Testis (tissue), 3 donors: ENCODE measurements around the gene DOCK11. TPM values are rescaled to one million over a fixed set of nuclear protein-coding genes. Genes with fewer than 3 reads are reported as not detected.

Experiments
- DNase-seq: peaks from one replicate; pipeline ENCODE4 v3.0.0-alpha.2; 2019
- H3K27ac ChIP-seq, 2 donors: fragments of 200-600 bp; sonication (generic); one replicate each; pipeline ENCODE4 v1.5.1; 2019
- H3K27me3 ChIP-seq: fragments of 200-600 bp; sonication (generic); one replicate; pipeline ENCODE4 v1.5.1; 2019
- H3K36me3 ChIP-seq: fragments of 200-600 bp; sonication (generic); one replicate; pipeline ENCODE4 v1.5.1; 2017; ENCODE audit warnings: low read depth; ENCODE audit errors: missing control alignments
- H3K4me1 ChIP-seq: fragments of 200-600 bp; sonication (generic); one replicate; pipeline ENCODE4 v1.5.1; 2019
- H3K4me3 ChIP-seq, 2 donors: fragments of 200-600 bp; sonication (generic); one replicate each; pipeline ENCODE4 v1.5.1; 2017 to 2019
- H3K9me3 ChIP-seq: fragments of 200-600 bp; sonication (generic); one replicate; pipeline ENCODE4 v1.5.1; 2017
- POLR2A ChIP-seq: fragments of 450-650 bp; IDR thresholded peaks from one replicate; pipeline ENCODE4 v1.6.1; 2017; ENCODE audit warnings: antibody characterized with exemption, mild to moderate bottlenecking, moderate library complexity
- WGBS, 2 donors: methylation state at CpG; one replicate each; pipeline ENCODE4 v1.1.5; 2018; 5-methylcytosine and 5-hydroxymethylcytosine counted together
- intact Hi-C: fragments of 100-400 bp; cut with DNase I; formaldehyde crosslinking; loops from one replicate; pipeline ENCODE4 v1.15.1; 2023; ENCODE audit warnings: low total_unique reads
- polyA plus RNA-seq: library from polyadenylated mRNA; stranded (reverse); fragments of 350-450 nt; fragmentation: Illumina TruSeq; extraction: RNeasy Lipid Tissue Mini Kit (QIAGEN cat#74804); gene quantifications from one replicate; pipeline ENCODE4 v1.2.3, GENCODE V29; 2014; ENCODE audit warnings: low read depth, low replicate concordance; ENCODE audit not compliant: insufficient read depth
- total RNA-seq, 2 donors: library from RNA; depleted of rRNA; stranded (reverse); fragments of >200 nt; gene quantifications; one replicate each; pipeline ENCODE4 v1.2.3, GENCODE V29; 2016
- TF ChIP-seq, protein P1 (sequence below), 3 experiments: fragments of 450-650 bp in 2 of 3; fragments of 200-600 bp in 1 of 3; sonication (generic) in 1 of 3; IDR thresholded peaks; one replicate each; pipeline ENCODE4 v1.5.1; 2016 to 2019; ENCODE audit warnings: antibody characterized with exemption in 3 of 3, mild to moderate bottlenecking in 2 of 3, moderate library complexity in 1 of 3

DOCK11 gene
- total and polyA plus RNA-seq, 3 donors from 2014 or later, result 4.3 to 5.9 (median 5.8) TPM

DNA sequence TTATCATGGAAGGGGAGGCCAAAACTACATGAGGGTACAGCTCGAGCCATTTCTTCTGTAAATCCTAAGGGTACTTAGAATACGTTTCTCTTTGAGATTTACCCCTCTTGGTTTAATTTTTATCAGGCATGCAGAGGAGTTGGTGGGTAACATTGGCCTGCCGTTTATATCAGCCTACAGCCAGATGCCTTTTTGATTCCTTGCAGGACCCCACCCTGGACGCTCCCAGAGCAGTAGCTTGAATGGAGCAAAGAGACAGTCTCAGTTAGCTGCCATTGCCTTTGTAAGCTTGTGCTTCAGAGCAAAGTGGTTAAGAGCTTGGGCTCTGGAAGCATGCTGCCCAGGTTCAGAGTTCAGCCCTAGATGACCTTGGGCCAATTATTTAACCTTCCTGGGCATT lies 9.0 kb downstream of the DOCK11 start:
- Histone ChIP-seq H3K4me1 (no peaks in the 10 kb centered on the region), H3K27ac (no peak overlapping the region), H3K27me3 (no peaks in the 10 kb centered on the region), H3K36me3 (no peaks in the 10 kb centered on the region), H3K4me3 (no peak overlapping the region), H3K9me3 (no peaks in the 10 kb centered on the region)
- intact Hi-C loops, result no loop called here
- DNase-seq, result no peak
- TF ChIP-seq, protein P1, sequence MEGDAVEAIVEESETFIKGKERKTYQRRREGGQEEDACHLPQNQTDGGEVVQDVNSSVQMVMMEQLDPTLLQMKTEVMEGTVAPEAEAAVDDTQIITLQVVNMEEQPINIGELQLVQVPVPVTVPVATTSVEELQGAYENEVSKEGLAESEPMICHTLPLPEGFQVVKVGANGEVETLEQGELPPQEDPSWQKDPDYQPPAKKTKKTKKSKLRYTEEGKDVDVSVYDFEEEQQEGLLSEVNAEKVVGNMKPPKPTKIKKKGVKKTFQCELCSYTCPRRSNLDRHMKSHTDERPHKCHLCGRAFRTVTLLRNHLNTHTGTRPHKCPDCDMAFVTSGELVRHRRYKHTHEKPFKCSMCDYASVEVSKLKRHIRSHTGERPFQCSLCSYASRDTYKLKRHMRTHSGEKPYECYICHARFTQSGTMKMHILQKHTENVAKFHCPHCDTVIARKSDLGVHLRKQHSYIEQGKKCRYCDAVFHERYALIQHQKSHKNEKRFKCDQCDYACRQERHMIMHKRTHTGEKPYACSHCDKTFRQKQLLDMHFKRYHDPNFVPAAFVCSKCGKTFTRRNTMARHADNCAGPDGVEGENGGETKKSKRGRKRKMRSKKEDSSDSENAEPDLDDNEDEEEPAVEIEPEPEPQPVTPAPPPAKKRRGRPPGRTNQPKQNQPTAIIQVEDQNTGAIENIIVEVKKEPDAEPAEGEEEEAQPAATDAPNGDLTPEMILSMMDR (IDR thresholded peaks at IDR 0.05), result no peak
- TF ChIP-seq POLR2A, result no peak
- WGBS, 2 donors, result 89 to 90% methylated on average over 3 to 4 of the region's 4 CpGs

DNA sequence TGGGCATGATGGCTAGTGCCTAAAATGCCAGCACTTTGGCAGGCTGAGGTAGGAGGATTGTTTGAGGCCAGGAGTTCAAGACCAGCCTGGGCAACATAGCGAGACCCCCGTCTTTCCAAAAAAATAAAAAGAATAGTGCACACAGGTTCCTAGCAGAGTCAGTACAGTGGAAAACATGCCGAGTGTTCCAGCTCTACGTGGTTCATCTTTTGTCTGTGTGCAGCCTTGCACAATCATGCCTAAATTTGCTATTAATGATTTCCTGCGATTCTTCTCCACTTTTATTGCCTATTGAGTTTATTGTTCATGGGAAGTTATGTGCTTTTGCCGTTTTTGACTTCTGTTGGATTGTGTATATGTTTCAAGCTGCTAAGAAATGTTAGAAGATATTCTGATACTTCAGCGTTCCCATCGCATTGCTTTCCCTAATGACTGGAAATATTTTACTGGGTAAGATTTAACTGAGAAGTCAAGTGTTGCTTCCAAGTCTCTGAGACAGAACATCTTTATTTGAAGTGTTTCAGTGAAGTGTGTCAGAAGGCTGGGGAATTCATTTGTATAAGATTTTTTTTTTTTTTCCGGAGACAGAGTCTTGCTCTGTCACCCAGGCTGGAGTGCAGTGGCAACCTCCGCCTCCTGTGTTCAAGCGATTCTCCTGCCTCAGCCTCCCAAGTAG lies 11.3 kb downstream of the DOCK11 start:
- intact Hi-C loops, result no loop called here
- no peaks in the 10 kb centered on the region for H3K27me3 ChIP-seq

DNA sequence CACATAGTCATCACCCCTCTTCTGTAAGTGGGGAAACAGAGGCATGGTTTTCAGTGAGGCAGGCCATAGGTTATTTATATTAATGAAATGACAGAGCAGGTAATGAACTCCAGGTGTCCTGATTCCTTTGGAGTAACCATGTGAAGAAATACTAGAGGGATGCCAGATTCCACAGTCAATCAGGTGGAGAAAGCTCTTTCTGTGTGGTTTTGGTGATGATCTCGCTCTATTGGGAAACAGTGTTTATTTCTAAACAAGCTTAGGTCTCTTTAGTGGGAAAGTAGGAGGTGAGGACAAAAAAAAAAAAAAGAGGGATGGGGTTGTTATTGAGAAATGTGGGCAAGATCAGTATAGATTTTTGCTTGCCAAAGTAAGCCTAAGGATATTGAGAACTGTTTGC lies 12.2 kb downstream of the DOCK11 start:
- no peak overlapping the region for H3K4me3 ChIP-seq
- TF ChIP-seq POLR2A, result no peak
- TF ChIP-seq, protein P1 (IDR thresholded peaks at IDR 0.05), result no peak
- H3K36me3 ChIP-seq, result no peaks in the 10 kb centered on the region
- H3K4me1 ChIP-seq, result no peaks in the 10 kb centered on the region
- no peak for DNase-seq
- no peaks in the 10 kb centered on the region for H3K9me3 ChIP-seq
- H3K27ac ChIP-seq, result no peak overlapping the region
- H3K27me3 ChIP-seq, result no peaks in the 10 kb centered on the region
- intact Hi-C loops, result no loop called here
- 100% methylated on average over 1 of the region's 1 CpG for WGBS, 2 donors

More for the DNA sequence above, 11.3 kb downstream of the DOCK11 start:
- no peaks in the 10 kb centered on the region for H3K9me3 ChIP-seq
- no peaks in the 10 kb centered on the region for H3K36me3 ChIP-seq
- no peak overlapping the region for H3K27ac ChIP-seq
- no peak overlapping the region for H3K4me3 ChIP-seq
- no peak for TF ChIP-seq POLR2A
- TF ChIP-seq, protein P1 (IDR thresholded peaks at IDR 0.05), result no peak
- WGBS, 2 donors, result 78 to 88% methylated on average over 10 to 11 of the region's 11 CpGs
- no peak for DNase-seq
- no peaks in the 10 kb centered on the region for H3K4me1 ChIP-seq

DNA sequence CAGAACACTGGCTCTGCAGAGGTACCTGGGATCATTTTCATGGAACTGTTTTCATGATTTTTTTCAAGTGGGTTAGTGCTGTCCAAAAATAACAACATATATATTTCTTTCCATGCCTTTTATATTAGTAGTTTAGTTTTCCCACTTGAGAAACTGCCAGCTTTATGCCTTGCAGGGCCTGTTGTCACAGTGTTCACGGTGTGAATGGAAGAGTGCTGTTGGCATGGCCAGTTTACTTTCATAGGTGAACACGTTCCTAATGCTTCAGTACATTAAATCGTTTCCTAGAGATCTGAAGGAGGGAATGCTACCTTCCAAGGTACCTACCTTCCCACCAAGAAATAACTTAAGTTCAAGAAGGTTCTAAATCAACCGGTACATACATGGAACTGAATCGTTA lies 12.6 kb downstream of the DOCK11 start:
- no peaks in the 10 kb centered on the region for H3K9me3 ChIP-seq
- H3K27ac ChIP-seq, result no peak overlapping the region
- intact Hi-C loops, result no loop called here
- 77 to 78% methylated on average over 3 to 5 of the region's 5 CpGs for WGBS, 2 donors
- no peak for DNase-seq
- no peaks in the 10 kb centered on the region for H3K27me3 ChIP-seq
- H3K36me3 ChIP-seq, result no peaks in the 10 kb centered on the region
- no peaks in the 10 kb centered on the region for H3K4me1 ChIP-seq
- no peak for TF ChIP-seq POLR2A
- TF ChIP-seq, protein P1 (IDR thresholded peaks at IDR 0.05), result no peak
- no peak overlapping the region for H3K4me3 ChIP-seq

DNA sequence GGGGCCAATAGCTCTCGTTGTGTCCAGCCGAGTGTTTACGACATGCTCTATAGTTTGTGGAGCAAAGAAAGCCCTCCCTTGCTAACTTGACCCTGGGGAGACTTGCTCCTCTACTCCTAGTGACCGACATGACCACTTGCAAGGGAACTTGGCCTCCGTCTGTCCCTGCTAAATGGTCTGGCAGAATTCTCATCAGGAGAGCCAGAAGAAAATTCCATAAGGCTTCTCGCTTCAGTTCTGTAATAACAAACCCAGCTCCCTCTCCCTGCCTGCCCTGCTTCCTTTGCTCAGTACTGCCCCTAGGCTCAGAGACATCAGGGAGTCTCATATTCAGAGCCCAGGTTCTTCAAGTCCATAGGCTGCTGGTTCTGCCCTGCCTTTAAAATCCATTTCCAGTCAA lies 13.0 kb downstream of the DOCK11 start:
- TF ChIP-seq POLR2A, result no peak
- TF ChIP-seq, protein P1 (IDR thresholded peaks at IDR 0.05), result no peak
- Histone ChIP-seq H3K36me3 (no peaks in the 10 kb centered on the region), H3K4me1 (no peaks in the 10 kb centered on the region), H3K9me3 (no peaks in the 10 kb centered on the region), H3K27me3 (no peaks in the 10 kb centered on the region), H3K27ac (no peak overlapping the region), H3K4me3 (no peak overlapping the region)
- intact Hi-C loops, result no loop called here
- DNase-seq, result no peak
- WGBS, 2 donors, result 45 to 80% methylated on average over 1 to 6 of the region's 6 CpGs
